PC-3 (cell line): ENCODE data around the gene CD276. TPM values are rescaled to one million over a fixed set of nuclear protein-coding genes. Genes with fewer than 3 reads are reported as not detected.

Experiments used
- ATAC-seq: fragments of 200-7000 bp; cut with Tn5 transposase; 2 replicates; pipeline ENCODE4 v1.9.1; 2020; ENCODE audit warnings: mild to moderate bottlenecking, moderate library complexity
- BruUV-seq: library from RNA; stranded (reverse); fragments of 400-500 nt; replicated peaks from 2 replicates; lab custom pipeline; 2021; lab: Mats Ljungman, UMichigan
- CTCF ChIA-PET: fragments of 300-600 bp; sonication (Branson Sonifier 250); formaldehyde crosslinking; loops from one replicate; lab custom pipeline; 2022; ENCODE audit warnings: antibody characterized with exemption; lab: Charles Lee
- POLR2A ChIA-PET: fragments of 300-600 bp; sonication (Branson Sonifier 250); formaldehyde crosslinking; loops from one replicate; lab custom pipeline; 2022; ENCODE audit warnings: antibody characterized with exemption; ENCODE audit not compliant: unreplicated experiment; lab: Charles Lee
- DNase-seq: peaks from one replicate; pipeline ENCODE4 v3.0.0-alpha.2; 2015
- H2AFZ ChIP-seq: fragments of 300-600 bp; sonication (generic); 2 replicates; pipeline ENCODE4 v1.6.0; 2016; ENCODE audit warnings: antibody characterized with exemption, low read length
- H3F3A ChIP-seq: fragments of 300-600 bp; sonication (generic); one replicate; pipeline ENCODE4 v1.6.0; 2017; ENCODE audit warnings: antibody characterized with exemption, low read length, control low read depth, mild to moderate bottlenecking; ENCODE audit not compliant: unreplicated experiment
- H3K27ac ChIP-seq: fragments of 300-600 bp; sonication (generic); 2 replicates; pipeline ENCODE4 v1.5.1; 2016; ENCODE audit warnings: mild to moderate bottlenecking, low read length
- H3K27me3 ChIP-seq: fragments of 300-600 bp; sonication (generic); 2 replicates; pipeline ENCODE4 v1.6.1; 2016; ENCODE audit warnings: low read length, mixed read lengths
- H3K36me3 ChIP-seq: fragments of 300-600 bp; sonication (generic); 2 replicates; pipeline ENCODE4 v1.6.1; 2016; ENCODE audit warnings: low read depth, mixed run types, low read length, mixed read lengths
- H3K4me1 ChIP-seq: fragments of 300-600 bp; sonication (generic); 2 replicates; pipeline ENCODE4 v1.5.1; 2016; ENCODE audit warnings: low read length; ENCODE audit not compliant: insufficient read depth
- H3K4me2 ChIP-seq: fragments of 300-600 bp; sonication (generic); 2 replicates; pipeline ENCODE4 v1.6.0; 2016; ENCODE audit warnings: low read length
- H3K4me3 ChIP-seq: fragments of 300-600 bp; sonication (generic); 2 replicates; pipeline ENCODE4 v1.5.1; 2016; ENCODE audit warnings: mild to moderate bottlenecking, low read length, mixed read lengths
- H3K79me2 ChIP-seq: fragments of 300-600 bp; sonication (generic); 2 replicates; pipeline ENCODE4 v1.6.1; 2017; ENCODE audit warnings: low read length, mixed read lengths
- H3K9ac ChIP-seq: fragments of 300-600 bp; sonication (generic); 2 replicates; pipeline ENCODE4 v1.6.0; 2016; ENCODE audit warnings: mild to moderate bottlenecking, low read length
- H3K9me2 ChIP-seq: fragments of 300-600 bp; sonication (generic); replicated peaks from 2 replicates; pipeline ENCODE4 v1.6.1; 2016; ENCODE audit warnings: mixed run types, low read length, mixed read lengths
- H3K9me3 ChIP-seq: fragments of 300-600 bp; sonication (generic); 2 replicates; pipeline ENCODE4 v1.6.1; 2016; ENCODE audit warnings: low read length, mixed read lengths
- H4K20me1 ChIP-seq: fragments of 300-600 bp; sonication (generic); 2 replicates; pipeline ENCODE4 v1.6.1; 2016; ENCODE audit warnings: low read length, mixed read lengths
- CTCF ChIP-seq: fragments of 300-600 bp; sonication (generic); conservative IDR thresholded peaks from 2 replicates; pipeline ENCODE4 v1.5.1; 2017; ENCODE audit warnings: antibody characterized with exemption, low read depth, mild to moderate bottlenecking, low read length
- EZH2 ChIP-seq: fragments of 300-600 bp; sonication (generic); IDR thresholded peaks from one replicate; pipeline ENCODE4 v1.6.1; 2017; ENCODE audit warnings: antibody characterized with exemption, mild to moderate bottlenecking, low read length; ENCODE audit not compliant: unreplicated experiment
- EZH2phosphoT487 ChIP-seq: fragments of 300-600 bp; sonication (generic); IDR thresholded peaks from 2 replicates; pipeline ENCODE4 v1.6.1; 2018; ENCODE audit warnings: mild to moderate bottlenecking, antibody characterized with exemption, low read length, borderline replicate concordance
- intact Hi-C: fragments of 100-400 bp; cut with micrococcal nuclease; formaldehyde crosslinking; loops from 2 replicates; pipeline ENCODE4 v1.9.0; 2023
- total RNA-seq: library from RNA; depleted of rRNA; stranded (reverse); fragments of >200 nt; gene quantifications from 2 replicates; pipeline ENCODE4 v1.2.3, GENCODE V29; 2014

CD276 gene
- total RNA-seq, 1 experiment from 2014 or later, result 85.3 TPM

GRCh38 chr15:73746261-73746660 lies 62.1 kb downstream of the CD276 start:
- H4K20me1 ChIP-seq, result no peaks in the 10 kb centered on the region
- no peaks in the 10 kb centered on the region for H3K9me3 ChIP-seq
- no peak overlapping the region for H2AFZ ChIP-seq
- H3K4me1 ChIP-seq, result no peaks in the 10 kb centered on the region
- H3K36me3 ChIP-seq, result no peaks in the 10 kb centered on the region
- no peak overlapping the region for H3K27ac ChIP-seq
- intact Hi-C loops, result no loop called here
- H3K27me3 ChIP-seq, result peaks cover 11% of the 10 kb centered on the region
- no peaks in the 10 kb centered on the region for H3F3A ChIP-seq
- no TSS peak for BruUV-seq
- no peak for TF ChIP-seq EZH2phosphoT487
- TF ChIP-seq CTCF, result no peak
- no peak for TF ChIP-seq EZH2
- CTCF ChIA-PET, result no interaction called here
- H3K79me2 ChIP-seq, result no peaks in the 10 kb centered on the region
- H3K9me2 ChIP-seq, result no peaks in the 10 kb centered on the region
- no peak for ATAC-seq
- H3K4me3 ChIP-seq, result no peak overlapping the region
- no peak overlapping the region for H3K9ac ChIP-seq
- POLR2A ChIA-PET, result no interaction called here
- no peak for DNase-seq
- H3K4me2 ChIP-seq, result no peak overlapping the region

- H3F3A ChIP-seq, result no peaks in the 10 kb centered on the region
Measured at GRCh38 chr15:73746883-73747282, 62.7 kb downstream of the CD276 start.

More at GRCh38 chr15:73746883-73747282, 62.7 kb downstream of the CD276 start:
- no peaks in the 10 kb centered on the region for H3K36me3 ChIP-seq
- TF ChIP-seq EZH2phosphoT487, result no peak
- no peak for TF ChIP-seq EZH2
- TF ChIP-seq CTCF, result no peak
- H2AFZ ChIP-seq, result no peak overlapping the region
- ChIA-PET CTCF (no interaction called here), POLR2A (no interaction called here)
- no peak overlapping the region for H3K4me2 ChIP-seq
- ATAC-seq (no peak), DNase-seq (no peak)
- H3K27me3 ChIP-seq, result peaks cover 15% of the 10 kb centered on the region
- no peaks in the 10 kb centered on the region for H3K4me1 ChIP-seq
- H3K27ac ChIP-seq, result no peak overlapping the region
- no TSS peak for BruUV-seq
- H3K4me3 ChIP-seq, result no peak overlapping the region
- H4K20me1 ChIP-seq, result no peaks in the 10 kb centered on the region
- H3K79me2 ChIP-seq, result no peaks in the 10 kb centered on the region
- H3K9me3 ChIP-seq, result no peaks in the 10 kb centered on the region
- intact Hi-C loops, result no loop called here
- no peak overlapping the region for H3K9ac ChIP-seq
- no peaks in the 10 kb centered on the region for H3K9me2 ChIP-seq
